IPS-18a (cell line): ENCODE data around the gene CPLX4.
A peak's percentile ranks its signal among the peaks of the same experiment; 100 is the strongest.

Experiments
- H3K27ac ChIP-seq: one replicate; pipeline ENCODE4 v1.5.1; 2013; ENCODE audit warnings: low read length
- H3K27me3 ChIP-seq: one replicate; pipeline ENCODE4 v1.6.1; 2013; ENCODE audit warnings: mild to moderate bottlenecking, low read length; ENCODE audit not compliant: control insufficient read depth, insufficient read depth
- H3K36me3 ChIP-seq: one replicate; pipeline ENCODE4 v1.6.1; 2013; ENCODE audit warnings: low read depth, low read length; ENCODE audit not compliant: control insufficient read depth
- H3K4me1 ChIP-seq: one replicate; pipeline ENCODE4 v1.6.1; 2013; ENCODE audit warnings: low read depth, low read length; ENCODE audit not compliant: control insufficient read depth
- H3K4me3 ChIP-seq: one replicate; pipeline ENCODE4 v1.5.1; 2013; ENCODE audit warnings: low read length
- H3K9ac ChIP-seq: one replicate; pipeline ENCODE4 v1.6.1; 2013; ENCODE audit warnings: mild to moderate bottlenecking, low read length, moderate library complexity
- H3K9me3 ChIP-seq: one replicate; pipeline ENCODE4 v1.6.1; 2013; ENCODE audit warnings: low read depth, low read length; ENCODE audit not compliant: control insufficient read depth

The CPLX4 gene

DNA sequence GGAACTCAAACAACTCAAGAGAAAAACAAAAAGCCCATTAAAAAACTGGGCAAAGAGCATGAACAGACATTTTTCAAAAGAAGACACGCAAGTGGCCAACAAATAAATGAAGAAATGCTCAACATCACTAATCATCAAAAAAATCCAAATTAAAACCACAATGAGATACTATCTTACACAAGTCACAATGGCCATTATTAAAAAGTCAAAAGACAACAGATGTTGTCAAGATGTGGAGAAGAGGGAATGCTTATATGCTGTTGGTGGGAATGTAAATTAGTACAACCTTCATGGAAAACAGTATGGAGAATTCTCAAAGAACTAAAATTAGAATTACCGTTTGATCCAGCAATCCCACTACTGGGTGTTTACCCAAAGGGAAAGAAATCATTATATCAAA, 25.5 kb upstream of the CPLX4 start:
- Histone ChIP-seq H3K27ac (no peak overlapping the region), H3K4me1 (no peaks in the 10 kb centered on the region), H3K27me3 (no peaks in the 10 kb centered on the region), H3K9ac (no peak overlapping the region), H3K9me3 (no peaks in the 10 kb centered on the region), H3K36me3 (peaks cover 57% of the 10 kb centered on the region), H3K4me3 (no peak overlapping the region)

DNA sequence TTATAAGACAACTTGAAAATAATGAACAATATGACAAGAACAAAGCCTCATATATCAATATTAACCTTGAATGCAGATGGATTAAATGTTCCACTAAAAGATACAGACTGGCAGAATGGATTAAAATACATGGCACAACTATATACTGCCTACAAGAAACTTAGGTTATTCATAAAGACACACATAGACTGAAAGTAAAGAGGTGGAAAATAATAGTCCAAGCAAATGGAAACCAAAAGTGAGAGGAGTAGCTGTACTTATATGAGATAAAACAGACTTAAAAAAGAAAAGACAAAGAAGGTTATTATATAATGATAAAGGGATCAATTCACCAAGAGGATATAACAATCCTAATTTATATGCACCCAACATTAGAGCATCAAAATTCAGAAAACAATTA, 22.4 kb upstream of the CPLX4 start:
- H3K27me3 ChIP-seq = no peaks in the 10 kb centered on the region
- H3K9ac ChIP-seq = no peak overlapping the region
- H3K4me1 ChIP-seq = no peaks in the 10 kb centered on the region
- H3K27ac ChIP-seq = no peak overlapping the region
- H3K9me3 ChIP-seq = no peaks in the 10 kb centered on the region
- no peak overlapping the region for H3K4me3 ChIP-seq
- peaks cover 56% of the 10 kb centered on the region for H3K36me3 ChIP-seq

DNA sequence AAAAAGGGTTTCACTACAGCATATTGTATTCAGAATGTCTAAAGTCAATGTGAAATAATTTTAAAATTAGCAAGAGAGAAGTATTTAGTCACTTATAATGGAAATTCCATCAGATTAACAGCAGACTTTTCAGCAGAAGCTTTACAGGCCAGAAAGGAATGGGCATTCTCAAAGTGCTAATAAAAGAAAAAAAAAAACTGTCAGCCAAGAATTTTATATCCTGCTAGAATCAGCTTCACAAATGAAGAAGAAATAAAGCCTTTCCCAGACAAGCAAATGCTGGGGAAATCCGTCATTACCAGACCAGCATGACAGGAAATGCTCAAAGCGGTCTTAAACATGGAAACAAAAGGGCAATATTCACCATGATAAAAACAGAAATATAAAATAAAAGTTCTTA, 21.9 kb upstream of the CPLX4 start:
- H3K4me1 ChIP-seq = no peaks in the 10 kb centered on the region
- H3K36me3 ChIP-seq = peaks cover 51% of the 10 kb centered on the region
- no peak overlapping the region for H3K9ac ChIP-seq
- no peak overlapping the region for H3K27ac ChIP-seq
- no peak overlapping the region for H3K4me3 ChIP-seq
- H3K27me3 ChIP-seq = no peaks in the 10 kb centered on the region
- H3K9me3 ChIP-seq = no peaks in the 10 kb centered on the region

DNA sequence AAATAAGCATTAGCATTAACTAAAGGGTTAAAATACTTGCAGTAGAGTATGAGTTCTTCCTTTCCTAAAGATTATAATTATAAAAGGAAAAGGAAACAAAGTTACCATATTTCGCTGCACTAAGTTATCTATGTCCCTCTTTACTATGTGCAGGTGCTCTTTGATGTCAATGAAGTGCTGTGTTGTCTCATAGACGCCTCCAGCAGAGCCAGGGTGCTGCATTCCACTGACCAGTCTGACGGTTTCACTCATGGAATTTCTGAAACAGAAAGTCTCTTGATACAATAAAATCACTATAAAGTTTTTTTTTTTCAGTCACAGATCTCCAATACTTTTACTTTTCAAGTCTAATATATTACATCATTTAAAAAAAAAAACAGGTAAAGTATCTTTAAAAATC, 14.5 kb upstream of the CPLX4 start:
- Histone ChIP-seq H3K4me1 (no peaks in the 10 kb centered on the region), H3K9ac (no peak overlapping the region), H3K9me3 (no peaks in the 10 kb centered on the region), H3K36me3 (peaks cover 74% of the 10 kb centered on the region), H3K27ac (no peak overlapping the region), H3K27me3 (no peaks in the 10 kb centered on the region), H3K4me3 (no peak overlapping the region)

DNA sequence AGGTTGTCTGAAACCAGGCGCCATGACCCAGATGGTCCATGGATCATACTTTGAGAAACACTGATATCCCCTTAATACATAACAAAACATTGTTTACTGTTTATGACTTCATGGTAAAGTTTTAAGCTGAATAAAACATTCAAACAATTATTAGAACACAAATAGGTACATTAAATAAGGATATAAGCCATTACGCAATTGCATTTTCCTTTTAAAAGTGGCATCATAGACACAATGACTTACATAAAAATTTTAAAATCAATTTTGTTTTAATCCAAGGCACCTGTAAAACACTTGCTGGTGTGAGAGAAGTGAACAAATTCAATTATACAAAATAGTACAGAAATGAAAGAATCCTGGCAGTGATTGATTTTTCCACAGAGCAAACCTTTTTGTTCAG, 10.2 kb upstream of the CPLX4 start:
- peaks cover 65% of the 10 kb centered on the region for H3K36me3 ChIP-seq
- H3K4me1 ChIP-seq = no peaks in the 10 kb centered on the region
- H3K27ac ChIP-seq = no peak overlapping the region
- H3K27me3 ChIP-seq = no peaks in the 10 kb centered on the region
- H3K4me3 ChIP-seq = no peak overlapping the region
- H3K9me3 ChIP-seq = no peaks in the 10 kb centered on the region
- H3K9ac ChIP-seq = no peak overlapping the region

DNA sequence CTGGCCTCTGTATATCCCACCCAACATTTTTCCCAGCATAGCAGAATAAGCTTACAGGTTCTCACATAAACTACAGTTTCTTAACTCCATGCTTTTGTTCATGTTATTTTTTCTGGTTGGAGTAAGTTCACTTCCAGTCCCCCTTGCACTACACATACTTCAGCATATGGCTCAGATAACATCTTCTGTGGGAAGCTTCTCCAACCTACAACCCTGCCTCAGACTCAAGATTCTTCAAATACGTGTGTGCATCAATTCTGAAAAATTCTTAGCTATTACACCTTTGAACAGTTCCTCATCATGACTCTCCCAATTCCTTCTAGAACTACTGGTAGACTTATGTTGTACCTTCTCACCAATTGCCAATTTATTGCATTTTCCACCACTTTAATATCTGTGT, 7.5 kb upstream of the CPLX4 start:
- Histone ChIP-seq H3K4me1 (no peaks in the 10 kb centered on the region), H3K9ac (no peak overlapping the region), H3K9me3 (no peaks in the 10 kb centered on the region), H3K4me3 (no peak overlapping the region), H3K36me3 (peaks cover 44% of the 10 kb centered on the region), H3K27me3 (no peaks in the 10 kb centered on the region), H3K27ac (no peak overlapping the region)

DNA sequence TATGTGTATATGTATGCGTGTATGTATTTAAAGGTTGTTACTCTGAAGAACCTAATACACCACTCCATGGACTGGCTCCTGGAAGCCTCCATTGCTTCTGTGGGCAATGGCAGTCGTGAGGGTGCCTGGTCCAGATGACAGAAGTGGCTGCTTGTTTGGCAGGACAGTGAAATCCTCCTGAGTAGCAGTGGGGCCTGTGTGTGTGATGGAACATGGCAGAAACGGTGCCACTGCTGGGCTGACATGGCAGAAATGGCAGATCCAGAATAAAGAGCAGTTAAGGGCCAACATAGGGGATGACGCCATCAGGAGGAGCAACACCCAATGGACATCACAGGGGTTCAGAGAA, 6.1 kb upstream of the CPLX4 start:
- H3K36me3 ChIP-seq = peaks cover 32% of the 10 kb centered on the region
- no peak overlapping the region for H3K27ac ChIP-seq
- H3K9me3 ChIP-seq = no peaks in the 10 kb centered on the region
- H3K4me3 ChIP-seq = no peak overlapping the region
- H3K9ac ChIP-seq = no peak overlapping the region
- H3K4me1 ChIP-seq = no peaks in the 10 kb centered on the region
- H3K27me3 ChIP-seq = no peaks in the 10 kb centered on the region

DNA sequence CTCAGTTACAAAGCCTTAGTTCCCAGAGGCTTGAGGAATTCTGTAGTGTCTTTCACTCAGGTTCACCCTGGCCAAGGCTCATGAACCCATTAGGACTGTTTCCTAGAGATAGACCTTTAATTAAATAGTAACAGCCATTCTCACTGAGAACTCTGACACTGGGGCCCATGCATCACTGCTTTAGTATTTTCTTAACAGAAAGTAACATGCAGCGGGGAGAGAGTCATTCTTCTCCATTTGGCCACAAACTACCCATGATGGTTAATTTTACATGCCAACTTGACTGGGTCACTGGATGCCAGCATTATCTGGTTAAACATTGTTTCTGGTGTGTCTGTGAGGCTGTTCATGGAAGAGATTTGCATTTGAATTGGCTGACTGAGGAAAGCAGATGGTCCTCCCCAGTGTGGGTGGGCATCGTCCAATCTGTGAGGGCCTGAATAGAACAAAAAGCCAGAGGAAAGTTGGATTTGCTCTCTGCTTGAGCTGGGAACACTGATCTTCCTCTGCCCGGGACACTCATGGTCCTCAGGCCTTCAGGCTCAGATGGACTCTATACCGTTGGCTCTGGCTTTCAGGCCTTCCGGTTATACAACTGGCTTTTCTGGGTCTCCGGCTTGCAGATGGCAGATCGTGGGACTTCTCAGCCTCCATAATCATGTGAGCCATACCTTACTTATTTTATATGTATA, 5.6 kb upstream of the CPLX4 start:
- no peaks in the 10 kb centered on the region for H3K4me1 ChIP-seq
- no peak overlapping the region for H3K27ac ChIP-seq
- H3K9me3 ChIP-seq = no peaks in the 10 kb centered on the region
- peaks cover 27% of the 10 kb centered on the region for H3K36me3 ChIP-seq
- no peak overlapping the region for H3K4me3 ChIP-seq
- H3K27me3 ChIP-seq = no peaks in the 10 kb centered on the region
- no peak overlapping the region for H3K9ac ChIP-seq

DNA sequence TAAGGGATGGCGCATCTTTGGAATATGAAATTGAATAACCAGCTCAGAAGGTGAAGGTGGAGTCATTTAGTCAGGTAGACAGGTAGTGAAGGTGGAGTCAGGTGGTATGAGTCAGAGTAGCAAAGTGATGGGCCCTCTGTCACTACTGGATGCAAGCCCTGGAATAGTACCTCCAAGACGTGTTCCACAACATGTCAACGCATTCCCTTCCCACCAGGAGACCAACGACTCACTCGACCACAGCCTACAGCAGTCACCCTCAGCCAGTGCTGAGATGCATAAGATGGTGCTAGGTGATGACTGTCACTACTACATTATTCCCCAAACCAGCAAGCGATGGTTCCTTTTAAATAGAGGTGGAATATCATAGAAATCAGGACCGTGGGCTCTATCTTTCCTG, 6.8 kb downstream of the CPLX4 start:
- Histone ChIP-seq H3K27me3 (peaks cover 23% of the 10 kb centered on the region), H3K27ac (no peak overlapping the region), H3K9ac (no peak overlapping the region), H3K4me3 (no peak overlapping the region), H3K4me1 (no peaks in the 10 kb centered on the region), H3K9me3 (no peaks in the 10 kb centered on the region), H3K36me3 (no peaks in the 10 kb centered on the region)

DNA sequence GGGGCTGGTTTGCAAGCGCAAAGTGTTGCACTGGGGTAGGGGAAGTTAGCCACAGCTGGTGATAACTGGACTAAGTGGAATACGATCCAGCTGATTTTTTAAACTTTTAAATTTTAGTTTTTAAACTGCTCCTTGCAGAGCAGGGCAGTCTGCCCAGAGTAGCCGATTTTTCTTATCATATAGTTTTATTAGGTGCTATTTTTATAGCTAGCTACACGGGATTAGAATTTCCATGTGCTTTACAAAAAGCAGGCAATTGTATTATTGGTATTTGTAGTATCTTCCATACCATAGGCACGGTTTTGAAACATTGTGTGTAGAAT, 9.6 kb downstream of the CPLX4 start:
- Histone ChIP-seq H3K27me3 (peaks cover 35% of the 10 kb centered on the region), H3K4me3 (peak overlapping the region; percentile 47), H3K4me1 (no peaks in the 10 kb centered on the region), H3K27ac (no peak overlapping the region), H3K9me3 (no peaks in the 10 kb centered on the region), H3K9ac (no peak overlapping the region), H3K36me3 (no peaks in the 10 kb centered on the region)

DNA sequence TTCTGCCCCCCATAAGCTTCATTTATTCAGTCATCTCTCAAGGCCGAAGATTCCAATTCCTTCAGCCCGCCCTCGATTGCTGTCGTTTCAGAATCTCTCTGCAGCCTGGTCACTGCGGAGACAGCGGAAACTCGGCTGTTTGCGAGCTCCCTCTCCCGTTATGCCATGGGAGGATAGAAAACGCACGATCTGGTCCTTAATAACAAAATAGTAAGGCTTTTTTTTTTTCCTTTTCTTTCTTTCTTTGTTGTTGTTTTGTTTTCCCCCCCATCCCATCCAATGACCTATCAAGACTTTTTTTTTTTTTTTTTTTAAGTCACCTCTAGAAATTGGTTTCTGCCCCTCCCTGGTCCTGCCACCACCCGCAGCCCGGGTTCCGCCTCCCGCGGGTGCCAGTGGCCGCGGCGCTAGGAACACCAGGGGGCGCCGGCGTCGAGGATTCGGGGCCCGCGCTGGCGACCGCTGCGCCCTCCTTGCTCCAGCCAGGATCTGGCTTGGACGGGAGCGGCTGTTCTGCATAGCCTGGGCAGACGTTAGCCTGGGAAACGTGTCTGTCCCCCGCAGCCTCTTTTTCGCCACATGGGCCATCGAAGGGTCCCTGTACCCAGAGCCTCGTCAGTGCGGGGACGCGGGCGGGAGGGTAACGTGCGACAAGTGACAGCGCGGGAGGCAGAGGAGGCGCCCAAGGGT, 10.1 kb downstream of the CPLX4 start:
- Histone ChIP-seq H3K27ac (no peak overlapping the region), H3K36me3 (no peaks in the 10 kb centered on the region), H3K27me3 (peaks cover 35% of the 10 kb centered on the region), H3K4me3 (peak overlapping the region; percentile 47), H3K4me1 (no peaks in the 10 kb centered on the region), H3K9ac (no peak overlapping the region), H3K9me3 (no peaks in the 10 kb centered on the region)

DNA sequence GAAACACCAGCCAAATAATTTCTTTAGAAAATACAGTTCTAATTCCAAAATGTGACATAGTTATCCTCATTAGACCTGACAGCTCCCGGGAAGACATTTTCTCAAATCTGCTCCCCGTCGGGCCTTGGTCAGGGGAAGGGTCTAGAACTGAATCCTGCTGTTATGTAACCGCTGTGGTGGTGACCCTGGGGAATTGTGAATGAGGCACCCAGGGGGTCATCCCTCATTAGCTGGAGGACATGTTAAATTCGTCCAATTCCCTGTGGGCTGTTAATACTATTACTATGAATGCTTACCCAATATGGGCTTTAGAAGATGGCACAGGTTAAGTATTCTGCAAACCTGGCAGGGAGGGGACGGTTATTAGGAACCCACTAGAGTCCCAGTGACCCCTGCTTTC, 11.8 kb downstream of the CPLX4 start:
- no peaks in the 10 kb centered on the region for H3K9me3 ChIP-seq
- H3K27me3 ChIP-seq = peaks cover 35% of the 10 kb centered on the region
- no peaks in the 10 kb centered on the region for H3K4me1 ChIP-seq

More for the DNA sequence above, 11.8 kb downstream of the CPLX4 start:
- Histone ChIP-seq H3K36me3 (no peaks in the 10 kb centered on the region), H3K4me3 (no peak overlapping the region), H3K9ac (no peak overlapping the region), H3K27ac (no peak overlapping the region)
